Left ventricle myocardium inferior (tissue), 1 donor: ENCODE measurements around the gene GAMT. TPM values are rescaled to one million over a fixed set of nuclear protein-coding genes. Genes with fewer than 3 reads are reported as not detected.

ENCODE experiments used
- DNase-seq: peaks from one replicate; pipeline ENCODE4 v3.0.0-alpha.2; 2020
- H3K27ac ChIP-seq: fragments of 200-600 bp; replicated peaks from 2 replicates; pipeline ENCODE4 v1.8.0; 2021
- H3K27me3 ChIP-seq: fragments of 200-600 bp; 2 replicates; pipeline ENCODE4 v1.8.0; 2021; ENCODE audit warnings: low read depth
- H3K36me3 ChIP-seq: fragments of 200-600 bp; 2 replicates; pipeline ENCODE4 v1.8.0; 2021
- H3K4me1 ChIP-seq: fragments of 200-600 bp; 2 replicates; pipeline ENCODE4 v1.8.0; 2021
- H3K4me3 ChIP-seq: fragments of 200-600 bp; 2 replicates; pipeline ENCODE4 v1.8.0; 2021; ENCODE audit warnings: mild to moderate bottlenecking, moderate library complexity
- H3K9me3 ChIP-seq: fragments of 200-600 bp; replicated peaks from 2 replicates; pipeline ENCODE4 v1.8.0; 2021
- CTCF ChIP-seq: fragments of 200-600 bp; IDR thresholded peaks from 2 replicates; pipeline ENCODE4 v1.8.0; 2021; ENCODE audit warnings: antibody characterized with exemption, mild to moderate bottlenecking, borderline replicate concordance
- intact Hi-C: fragments of 100-400 bp; cut with micrococcal nuclease; formaldehyde crosslinking; loops from one replicate; pipeline ENCODE4 v1.11.0; 2022
- total RNA-seq: library from RNA; stranded (reverse); fragmentation: NEBNext Ultra II Directional; extraction: Animal tissue kit (Norgen Biotek cat#: 25700); gene quantifications from one replicate; pipeline ENCODE4 v1.2.1, GENCODE V29; 2021
- donor health status: DM: no; HTN: yes; CAD: no; lungs with severe emphysema.

The GAMT gene
- total RNA-seq, 1 donor from 2014 or later: 77.0 TPM

- peaks cover 68% of the 10 kb centered on the region for H3K36me3 ChIP-seq
- H3K27ac ChIP-seq: no peak overlapping the region
- TF ChIP-seq CTCF: no peak
- H3K27me3 ChIP-seq: no peaks in the 10 kb centered on the region
- no peaks in the 10 kb centered on the region for H3K9me3 ChIP-seq
- intact Hi-C loops: no loop called here
- H3K4me1 ChIP-seq: peaks cover 50% of the 10 kb centered on the region
- no peak for DNase-seq
- H3K4me3 ChIP-seq: no peak overlapping the region
These were observed 8.9 kb downstream of the GAMT start for GRCh38 chr19:1392407-1392806.

- Histone ChIP-seq H3K9me3 (no peaks in the 10 kb centered on the region), H3K4me3 (no peak overlapping the region), H3K27ac (no peak overlapping the region), H3K4me1 (peaks cover 50% of the 10 kb centered on the region), H3K27me3 (no peaks in the 10 kb centered on the region), H3K36me3 (peaks cover 80% of the 10 kb centered on the region)
- TF ChIP-seq CTCF: no peak
- intact Hi-C loops: no loop called here
- DNase-seq: no peak
These were observed 10.4 kb downstream of the GAMT start for GRCh38 chr19:1390890-1391423.

GRCh38 chr19:1389033-1389940, 12.1 kb downstream of the GAMT start:
- no peak for TF ChIP-seq CTCF
- Histone ChIP-seq H3K36me3 (peaks cover 73% of the 10 kb centered on the region), H3K27me3 (no peaks in the 10 kb centered on the region), H3K9me3 (no peaks in the 10 kb centered on the region), H3K4me1 (peaks cover 52% of the 10 kb centered on the region), H3K27ac (no peak overlapping the region), H3K4me3 (no peak overlapping the region)
- DNase-seq: no peak
- intact Hi-C loops: no loop called here

- H3K4me1 ChIP-seq: peaks cover 58% of the 10 kb centered on the region
- H3K27ac ChIP-seq: peak overlapping the region; percentile 98
- TF ChIP-seq CTCF: no peak
- no peak for DNase-seq
- no peaks in the 10 kb centered on the region for H3K27me3 ChIP-seq
- intact Hi-C loops: no loop called here
- H3K9me3 ChIP-seq: no peaks in the 10 kb centered on the region
- H3K36me3 ChIP-seq: peaks cover 67% of the 10 kb centered on the region
- H3K4me3 ChIP-seq: no peak overlapping the region
These were observed 12.7 kb downstream of the GAMT start for GRCh38 chr19:1388637-1389026.

GRCh38 chr19:1387684-1388636, 13.4 kb downstream of the GAMT start:
- peak overlapping the region; percentile 98 for H3K27ac ChIP-seq
- H3K36me3 ChIP-seq: peaks cover 60% of the 10 kb centered on the region
- H3K27me3 ChIP-seq: no peaks in the 10 kb centered on the region
- peaks cover 59% of the 10 kb centered on the region for H3K4me1 ChIP-seq
- intact Hi-C loops: no loop called here
- no peaks in the 10 kb centered on the region for H3K9me3 ChIP-seq
- DNase-seq: peak; percentile 40
- H3K4me3 ChIP-seq: peak overlapping the region; percentile 37
- TF ChIP-seq CTCF: no peak
